ENCODE results near the gene PSEN2. TPM values are rescaled to one million over a fixed set of nuclear protein-coding genes. Genes with fewer than 3 reads are reported as not detected.
A peak's percentile ranks its signal among the peaks of the same experiment; 100 is the strongest.
"Not testable (repeated sequence)": the region's sequence is repeated elsewhere in the genome, so short reads cannot be mapped to it uniquely, and the experiment has no call there.

Gene PSEN2
- polyA plus RNA-seq, 1 donor (not counting 4 experiments of a cell fraction or from before 2014, with no cell fraction given): 9.5 TPM

- TF ChIP-seq EZH2 (IDR thresholded peaks at IDR 0.05; ENCODE audit: low read length): no peak
- H2AFZ ChIP-seq (ENCODE audit: control insufficient read depth, low read length): peak overlapping the region; percentile 76
- FAIRE-seq: peak; percentile 65
- DNase-seq (ENCODE audit: low read depth, low spot score): no peak
- H3K79me2 ChIP-seq (ENCODE audit: control insufficient read depth, insufficient read depth, low read length): no peaks in the 10 kb centered on the region
- H3K9me1 ChIP-seq (ENCODE audit: control insufficient read depth, extremely low read depth, insufficient read depth, low read length): no peaks in the 10 kb centered on the region
- H3K27ac ChIP-seq (ENCODE audit: control insufficient read depth, insufficient read depth, low read length): no peak overlapping the region
- dilution Hi-C loops (cut with MboI; ENCODE audit: extremely low pct_ligation_motif_present, low sequenced_read_pairs): no loop called here
- H3K4me2 ChIP-seq (ENCODE audit: control insufficient read depth, extremely low read depth, insufficient read depth, low read depth, low read length): peak overlapping the region; percentile 52
- no peaks in the 10 kb centered on the region for H4K20me1 ChIP-seq (ENCODE audit: control insufficient read depth, extremely low read depth, insufficient read depth, low read length)
- no peaks in the 10 kb centered on the region for H3K9me3 ChIP-seq (ENCODE audit: control insufficient read depth, low read depth, low read length)
- H3K4me3 ChIP-seq (ENCODE audit: control insufficient read depth in 2 of 3, extremely low read depth in 1 of 3, insufficient read depth in 2 of 3, low read depth in 1 of 3, low read length in 3 of 3): no peak overlapping the region
- peaks cover 13% of the 10 kb centered on the region for H3K4me1 ChIP-seq (ENCODE audit: control insufficient read depth, extremely low read depth, insufficient read depth, low read length)
- H3K27me3 ChIP-seq (ENCODE audit: control insufficient read depth, extremely low read depth, insufficient read depth, low read length): no peaks in the 10 kb centered on the region
- H3K36me3 ChIP-seq (ENCODE audit: control insufficient read depth in 2 of 2, extremely low read depth in 1 of 2, insufficient read depth in 2 of 2, low read length in 2 of 2): no peaks in the 10 kb centered on the region
- H3K9ac ChIP-seq (ENCODE audit: control insufficient read depth, extremely low read depth, insufficient read depth, low read length): no peak overlapping the region
Measured at GRCh38 chr1:226846786-226847185, 23.6 kb upstream of the PSEN2 start.

GRCh38 chr1:226854548-226854947 lies 15.9 kb upstream of the PSEN2 start:
- H3K4me2 ChIP-seq (ENCODE audit: control insufficient read depth, extremely low read depth, insufficient read depth, low read depth, low read length); H3K79me2 ChIP-seq (ENCODE audit: control insufficient read depth, insufficient read depth, low read length); H3K9ac ChIP-seq (ENCODE audit: control insufficient read depth, extremely low read depth, insufficient read depth, low read length); H2AFZ ChIP-seq (ENCODE audit: control insufficient read depth, low read length); H3K4me1 ChIP-seq (ENCODE audit: control insufficient read depth, extremely low read depth, insufficient read depth, low read length); H4K20me1 ChIP-seq (ENCODE audit: control insufficient read depth, extremely low read depth, insufficient read depth, low read length); dilution Hi-C loops (cut with MboI; ENCODE audit: extremely low pct_ligation_motif_present, low sequenced_read_pairs); DNase-seq (ENCODE audit: low read depth, low spot score); H3K4me3 ChIP-seq (ENCODE audit: control insufficient read depth in 2 of 3, extremely low read depth in 1 of 3, insufficient read depth in 2 of 3, low read depth in 1 of 3, low read length in 3 of 3); FAIRE-seq; H3K36me3 ChIP-seq (ENCODE audit: control insufficient read depth in 2 of 2, extremely low read depth in 1 of 2, insufficient read depth in 2 of 2, low read length in 2 of 2); H3K9me1 ChIP-seq (ENCODE audit: control insufficient read depth, extremely low read depth, insufficient read depth, low read length); H3K9me3 ChIP-seq (ENCODE audit: control insufficient read depth, low read depth, low read length); H3K27me3 ChIP-seq (ENCODE audit: control insufficient read depth, extremely low read depth, insufficient read depth, low read length); H3K27ac ChIP-seq (ENCODE audit: control insufficient read depth, insufficient read depth, low read length): not testable (repeated sequence)

GRCh38 chr1:226862890-226863289 lies 7.5 kb upstream of the PSEN2 start:
- TF ChIP-seq CTCF (optimal IDR thresholded peaks at IDR 0.05 in 1 of 3, IDR thresholded peaks at IDR 0.05 in 1 of 3, conservative IDR thresholded peaks at IDR 0.05 in 1 of 3; ENCODE audit: extremely low read depth in 1 of 3, insufficient read depth in 2 of 3, low read length in 3 of 3) (no peak), EZH2 (IDR thresholded peaks at IDR 0.05; ENCODE audit: low read length) (no peak)
- Histone ChIP-seq H3K27me3 (ENCODE audit: control insufficient read depth, extremely low read depth, insufficient read depth, low read length) (no peaks in the 10 kb centered on the region), H2AFZ (ENCODE audit: control insufficient read depth, low read length) (no peak overlapping the region), H3K4me2 (ENCODE audit: control insufficient read depth, extremely low read depth, insufficient read depth, low read depth, low read length) (no peak overlapping the region), H3K9ac (ENCODE audit: control insufficient read depth, extremely low read depth, insufficient read depth, low read length) (no peak overlapping the region), H3K79me2 (ENCODE audit: control insufficient read depth, insufficient read depth, low read length) (no peaks in the 10 kb centered on the region), H3K4me3 (ENCODE audit: control insufficient read depth in 2 of 3, extremely low read depth in 1 of 3, insufficient read depth in 2 of 3, low read depth in 1 of 3, low read length in 3 of 3) (no peak overlapping the region), H3K9me3 (ENCODE audit: control insufficient read depth, low read depth, low read length) (no peaks in the 10 kb centered on the region), H3K4me1 (ENCODE audit: control insufficient read depth, extremely low read depth, insufficient read depth, low read length) (peaks cover 23% of the 10 kb centered on the region), H3K9me1 (ENCODE audit: control insufficient read depth, extremely low read depth, insufficient read depth, low read length) (no peaks in the 10 kb centered on the region), H3K36me3 (ENCODE audit: control insufficient read depth in 2 of 2, extremely low read depth in 1 of 2, insufficient read depth in 2 of 2, low read length in 2 of 2) (no peaks in the 10 kb centered on the region), H4K20me1 (ENCODE audit: control insufficient read depth, extremely low read depth, insufficient read depth, low read length) (no peaks in the 10 kb centered on the region), H3K27ac (ENCODE audit: control insufficient read depth, insufficient read depth, low read length) (no peak overlapping the region)
- dilution Hi-C loops (cut with MboI; ENCODE audit: extremely low pct_ligation_motif_present, low sequenced_read_pairs): no loop called here
- FAIRE-seq (no peak), DNase-seq (ENCODE audit: low read depth, low spot score) (no peak)
